NAMALWA (cell line): ENCODE results near the gene ATXN7L1.
"Not testable (repeated sequence)": the region's sequence is repeated elsewhere in the genome, so short reads cannot be mapped to it uniquely, and the experiment has no call there.

Experiments used
- DNase-seq: peaks from one replicate; pipeline ENCODE4 v3.0.0-alpha.2; 2015; ENCODE audit warnings: low spot score

Gene ATXN7L1

GRCh38 chr7:105744258-105744657 is 132.1 kb downstream of the ATXN7L1 start:
- no peak for DNase-seq

DNA sequence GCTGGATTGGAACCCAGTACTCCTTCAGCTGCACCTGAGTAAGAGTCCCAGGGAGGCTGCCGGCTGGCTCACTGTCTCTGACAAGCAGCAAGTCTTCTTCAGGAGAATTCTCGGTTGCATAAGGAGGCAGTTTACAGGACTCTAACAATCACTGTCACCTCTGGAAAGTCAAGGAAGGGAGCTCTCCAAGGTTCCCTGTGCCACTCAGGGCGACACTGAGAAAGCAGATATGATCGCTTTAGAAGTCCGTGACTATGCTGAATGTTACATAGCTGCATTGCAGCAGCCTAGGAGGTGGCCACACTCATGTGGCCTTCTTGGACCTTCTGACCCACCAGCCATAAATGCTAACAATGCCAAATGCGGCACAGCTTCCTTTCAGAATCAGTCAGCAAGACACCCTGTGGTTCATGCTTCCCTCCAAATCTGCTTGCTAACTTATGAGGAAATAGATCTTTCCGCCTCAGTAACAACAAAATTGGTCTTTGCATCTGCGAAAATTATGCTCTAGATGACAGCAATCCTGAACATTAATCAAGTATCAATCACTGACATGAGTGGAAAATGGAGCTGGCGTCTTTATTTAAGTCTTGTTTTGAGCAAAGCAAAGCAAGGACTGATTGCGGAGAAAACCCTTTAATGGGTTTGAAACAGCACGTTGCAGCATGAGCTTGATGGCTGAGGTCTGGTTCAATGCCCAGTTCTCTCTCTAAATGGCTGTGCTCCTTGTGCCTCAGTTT is 132.9 kb downstream of the ATXN7L1 start:
- DNase-seq = no peak

DNA sequence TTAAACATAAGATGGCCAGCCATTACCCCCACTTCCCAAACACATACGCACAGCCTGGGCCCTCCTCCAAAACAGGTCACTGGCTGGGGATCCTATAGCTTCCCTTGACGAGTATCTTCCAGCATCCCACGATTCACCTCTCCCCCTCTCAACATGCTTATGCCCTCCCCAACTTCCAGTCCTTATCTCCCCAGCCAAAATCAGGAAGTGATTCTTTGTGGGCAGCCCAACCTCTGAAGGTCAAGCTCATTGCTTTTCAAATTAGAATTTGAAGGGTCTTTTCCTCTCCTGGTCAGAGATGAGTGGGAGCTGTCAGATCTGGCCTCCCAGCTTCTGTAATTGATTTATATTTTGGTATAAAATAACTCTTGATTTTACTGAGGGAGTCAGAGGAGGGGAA is 133.6 kb downstream of the ATXN7L1 start:
- no peak for DNase-seq

DNA sequence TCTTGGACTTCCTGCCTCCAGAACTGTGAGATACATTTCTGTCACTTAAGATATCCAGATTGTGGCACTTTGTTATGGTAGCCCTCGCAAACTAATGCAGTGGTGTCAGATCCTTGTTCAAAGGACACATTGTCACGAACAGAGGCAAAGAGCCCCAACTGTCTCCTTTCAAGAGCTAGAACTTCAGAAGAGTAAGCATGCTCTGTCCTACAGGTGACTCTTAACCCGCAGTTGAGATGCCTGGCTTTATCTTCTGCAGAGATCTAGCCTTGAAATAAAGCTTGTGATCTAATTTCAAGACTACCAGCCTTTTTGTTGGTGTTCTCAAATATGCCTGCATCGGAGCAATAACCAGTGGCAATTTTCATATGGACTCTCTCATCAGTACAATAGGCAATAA is 134.4 kb downstream of the ATXN7L1 start:
- no peak for DNase-seq

DNA sequence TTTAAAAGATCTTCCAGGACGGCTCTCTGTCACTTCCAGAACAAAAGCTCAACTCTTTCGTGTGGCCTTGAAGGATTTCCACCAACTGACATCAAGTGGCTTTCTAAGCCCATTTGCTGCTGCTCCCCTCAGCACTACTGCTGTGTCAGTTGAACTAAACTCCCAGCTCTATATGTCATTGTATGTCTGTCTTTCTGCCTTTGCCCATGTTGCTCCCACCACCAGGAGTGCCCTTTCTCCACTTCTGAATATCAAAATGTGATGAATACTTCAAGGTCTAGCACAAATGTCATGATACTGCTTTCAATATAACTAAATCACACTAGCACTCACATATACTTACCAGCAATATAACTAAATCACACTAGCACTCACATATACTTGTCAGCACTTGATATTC is 138.3 kb downstream of the ATXN7L1 start:
- DNase-seq = peak; percentile 26

DNA sequence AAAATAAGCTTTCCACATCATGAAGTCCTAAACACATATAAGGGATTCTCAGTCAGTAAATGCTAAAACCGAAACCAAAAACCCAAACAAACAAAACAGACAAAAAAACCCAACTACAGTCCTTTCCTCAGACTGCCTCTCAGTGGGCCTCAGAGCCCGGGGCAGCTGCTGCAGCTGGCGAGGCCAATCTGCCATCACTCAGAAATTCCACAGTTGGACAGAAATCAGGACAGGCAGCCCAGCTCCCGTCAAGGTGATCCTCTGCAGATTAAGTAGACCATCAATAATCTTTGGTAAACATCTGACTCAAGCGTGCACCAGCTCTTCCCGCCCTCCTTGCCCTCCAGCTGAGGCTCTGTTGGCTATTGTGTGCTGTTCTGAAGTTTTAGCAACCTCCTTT is 142.2 kb downstream of the ATXN7L1 start:
- no peak for DNase-seq

DNA sequence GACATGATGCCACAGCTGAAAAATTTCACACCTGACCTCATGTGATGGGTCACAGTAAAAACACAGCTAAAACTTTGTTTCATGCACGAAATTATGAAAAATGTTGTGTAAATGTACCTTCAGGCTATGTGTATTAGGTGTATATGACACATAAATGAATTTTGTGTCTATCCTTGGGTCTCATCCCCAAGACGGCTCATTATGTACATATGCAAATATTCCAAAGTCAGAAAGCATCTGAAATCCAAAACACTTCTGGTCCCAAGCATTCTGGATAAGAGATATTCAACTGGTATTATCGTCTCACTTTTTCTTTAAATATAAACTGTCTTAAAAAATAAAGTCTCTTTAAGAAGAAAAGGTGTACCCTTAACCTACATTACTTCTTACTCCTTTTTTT is 145.4 kb downstream of the ATXN7L1 start:
- DNase-seq = no peak

GRCh38 chr7:105728028-105728427 is 148.4 kb downstream of the ATXN7L1 start:
- no peak for DNase-seq

DNA sequence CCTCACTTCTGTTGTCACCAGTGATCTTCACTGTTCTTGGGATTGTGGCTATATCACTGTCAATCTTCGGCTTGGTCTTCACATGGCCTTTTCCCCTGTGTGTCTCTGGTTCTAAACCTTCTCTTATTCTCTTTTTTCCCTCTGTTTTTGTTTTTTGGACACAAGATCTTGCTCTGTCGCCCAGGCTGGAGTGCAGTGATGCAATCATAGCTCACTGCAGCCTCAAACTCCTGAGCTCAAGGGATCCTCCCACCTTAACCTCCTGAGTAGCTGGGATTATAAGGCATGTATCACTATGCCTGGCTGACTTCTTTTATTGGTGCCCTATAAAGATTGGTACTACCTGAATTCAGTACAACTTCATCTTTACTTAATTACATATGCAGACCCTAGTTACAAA is 151.7 kb downstream of the ATXN7L1 start:
- DNase-seq = no peak

DNA sequence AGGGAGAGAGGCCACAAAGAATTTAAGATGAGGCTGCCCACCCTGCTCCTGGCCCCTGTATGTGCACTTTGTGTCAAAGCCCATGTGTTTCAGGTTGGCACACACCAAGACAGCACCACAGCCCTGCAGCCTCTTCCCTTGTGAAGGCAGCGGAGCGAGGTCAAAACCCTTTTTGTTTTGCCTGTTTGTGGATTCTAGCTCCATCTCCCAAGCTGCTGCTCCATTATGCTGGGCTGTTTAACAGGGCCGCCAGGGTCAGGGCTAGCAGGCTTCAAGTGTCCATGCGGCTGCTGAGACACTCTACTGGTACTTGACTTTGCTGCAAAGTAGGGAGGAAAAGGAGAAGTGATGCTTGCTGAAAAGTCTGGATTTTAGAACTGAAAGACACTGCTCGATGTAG is 152.8 kb downstream of the ATXN7L1 start:
- DNase-seq = no peak

- no peak for DNase-seq
These were observed 154.8 kb downstream of the ATXN7L1 start for GRCh38 chr7:105721571-105722104.

DNA sequence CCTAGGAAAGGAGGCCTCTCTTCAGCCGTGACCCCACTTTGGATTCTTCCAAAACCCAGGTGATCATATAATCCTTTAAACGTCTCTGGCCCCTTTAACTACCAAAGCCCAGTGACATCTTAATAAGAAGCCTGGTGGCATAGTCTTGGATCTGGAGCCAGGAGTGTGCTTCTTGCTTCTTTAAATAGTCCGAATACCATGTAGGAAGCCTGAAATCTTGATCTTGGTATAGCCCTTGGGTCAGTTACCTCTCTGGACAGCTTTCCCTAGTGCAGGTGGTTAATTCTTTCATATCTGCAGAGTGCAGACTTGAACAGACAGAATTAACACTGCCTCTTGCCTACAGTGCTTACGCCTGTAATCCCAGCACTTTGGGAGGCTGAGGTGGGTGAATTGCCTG is 156.5 kb downstream of the ATXN7L1 start:
- DNase-seq = no peak

DNA sequence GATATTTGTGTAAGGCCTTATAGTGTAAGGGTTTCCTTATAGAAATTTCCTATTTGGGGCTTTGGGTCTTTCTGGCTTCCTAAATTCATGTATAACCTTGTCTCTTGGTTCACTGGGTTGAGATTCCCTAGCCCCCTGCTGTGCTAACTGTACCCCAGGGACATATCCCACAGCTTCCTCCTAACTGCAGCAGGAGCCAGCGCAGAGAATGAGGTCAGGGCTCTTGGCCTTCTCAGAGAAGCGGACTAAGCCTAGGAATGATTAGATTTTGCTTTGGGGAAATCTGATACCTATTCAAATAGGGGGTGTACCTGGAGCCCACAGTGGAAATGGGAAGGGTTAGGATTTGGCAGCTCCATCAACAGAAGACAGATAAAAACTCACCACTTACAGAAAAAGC is 157.0 kb downstream of the ATXN7L1 start:
- DNase-seq = no peak

DNA sequence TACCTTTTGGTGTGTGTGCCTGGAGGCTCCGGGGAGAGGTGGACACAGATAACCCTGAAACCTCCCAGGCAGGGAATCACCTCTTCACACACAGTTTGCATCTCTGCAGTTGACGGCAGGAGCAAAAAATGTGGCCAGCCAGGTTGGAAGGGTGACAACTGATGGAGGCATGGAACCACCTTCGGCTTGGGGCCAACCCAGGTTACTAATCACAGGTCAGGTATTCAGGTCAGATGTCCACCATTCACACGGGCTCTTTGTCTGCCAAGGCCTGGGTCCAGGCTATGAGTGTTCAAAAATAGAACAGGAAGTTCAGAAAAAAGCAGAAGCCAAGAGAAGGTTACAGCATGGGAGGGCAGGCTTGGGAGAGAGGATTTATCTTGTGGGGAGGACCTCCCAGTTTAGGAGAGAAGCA is 157.9 kb downstream of the ATXN7L1 start:
- no peak for DNase-seq

- DNase-seq = no peak
These were observed 160.9 kb downstream of the ATXN7L1 start for GRCh38 chr7:105715528-105715927.

GRCh38 chr7:105713488-105714465 is 162.6 kb downstream of the ATXN7L1 start:
- DNase-seq = no peak

- DNase-seq = no peak
These were observed 163.5 kb downstream of the ATXN7L1 start for GRCh38 chr7:105712877-105713276.

DNA sequence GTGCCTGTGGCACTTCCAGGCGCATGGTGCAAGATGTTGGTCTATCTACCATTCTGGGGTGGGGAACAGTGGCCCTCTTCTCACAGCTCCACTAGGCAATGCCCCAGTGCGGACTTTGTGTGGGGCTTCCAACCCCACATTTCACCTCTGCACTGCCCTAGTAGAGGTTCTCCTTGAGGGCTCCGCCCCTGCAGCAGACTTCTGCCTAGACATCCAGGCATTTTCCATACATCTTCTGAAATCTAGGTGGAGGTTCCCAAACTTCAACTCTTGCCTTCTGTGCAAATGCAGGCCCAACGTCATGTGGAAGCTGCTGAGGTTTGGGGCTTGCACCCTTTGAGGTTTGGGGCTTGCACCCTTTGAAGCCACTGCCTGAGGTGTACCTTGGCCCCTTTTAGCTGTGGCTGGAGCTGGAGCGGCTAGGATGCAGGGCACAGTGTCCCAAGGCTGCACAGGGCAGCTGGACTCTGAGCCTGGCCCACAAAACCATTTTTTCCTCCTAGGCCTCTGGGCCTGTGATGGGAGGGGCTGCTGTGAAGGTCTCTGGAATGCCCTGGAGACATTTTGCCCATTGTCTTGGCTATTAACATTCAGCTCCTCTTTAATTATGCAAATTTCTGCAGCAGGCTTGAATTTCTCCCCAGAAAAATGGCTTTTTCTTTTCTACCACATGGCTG is 164.5 kb downstream of the ATXN7L1 start:
- no peak for DNase-seq

- DNase-seq = not testable (repeated sequence)
These were observed 165.7 kb downstream of the ATXN7L1 start for GRCh38 chr7:105710720-105711119.

DNA sequence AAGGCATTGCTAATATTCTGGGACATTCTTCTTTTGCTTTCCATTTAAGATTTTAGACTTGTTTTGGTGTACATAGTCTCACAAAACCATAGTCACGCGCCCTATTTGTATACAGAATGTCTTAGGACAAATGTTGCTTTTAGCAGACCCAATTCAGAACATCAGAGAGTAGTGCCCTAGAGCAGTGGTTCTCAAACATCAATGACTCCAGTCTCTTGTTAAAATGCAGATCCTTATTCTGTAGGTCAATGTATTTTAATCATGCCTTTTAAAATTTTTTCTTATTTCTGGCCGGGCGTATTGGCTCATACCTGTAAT is 167.7 kb downstream of the ATXN7L1 start:
- DNase-seq = no peak

- DNase-seq = no peak
These were observed 168.2 kb downstream of the ATXN7L1 start for GRCh38 chr7:105707967-105708762.

- no peak for DNase-seq
These were observed 169.0 kb downstream of the ATXN7L1 start for GRCh38 chr7:105707381-105707780.
